Right atrium auricular region (tissue), 2 donors: Measurements from ENCODE around the gene SPINK2. TPM values are rescaled to one million over a fixed set of nuclear protein-coding genes. Genes with fewer than 3 reads are reported as not detected.

Source experiments
- DNase-seq: peaks from one replicate; pipeline ENCODE4 v3.0.0-alpha.2; 2019; ENCODE audit warnings: low spot score
- H3K27ac ChIP-seq, 2 donors: fragments of 200-600 bp; sonication (generic); 1 replicate in 1 of 2; 2 replicates in 1 of 2; pipeline ENCODE4 v1.5.1; 2016 to 2019
- H3K27me3 ChIP-seq, 2 donors: fragments of 200-600 bp; sonication (generic); one replicate each; pipeline versions ENCODE4 v1.5.1 to v1.6.0; 2017 to 2019
- H3K36me3 ChIP-seq: fragments of 200-600 bp; sonication (generic); one replicate; pipeline ENCODE4 v1.5.1; 2016
- H3K4me1 ChIP-seq, 2 donors: fragments of 200-600 bp; sonication (generic); one replicate each; pipeline versions ENCODE4 v1.5.1 to v1.6.0; 2017 to 2019
- H3K4me3 ChIP-seq, 2 donors: fragments of 200-600 bp; sonication (generic); 1 replicate in 1 of 2; 2 replicates in 1 of 2; pipeline ENCODE4 v1.5.1; 2017 to 2019; ENCODE audit warnings: mild to moderate bottlenecking in 1 of 2, moderate library complexity in 1 of 2
- H3K9me3 ChIP-seq, 2 donors: fragments of 200-600 bp; sonication (generic); one replicate each; pipeline ENCODE4 v1.5.1; 2019
- total RNA-seq, 2 donors: library from RNA; depleted of rRNA; stranded (reverse); fragments of >200 nt; gene quantifications; one replicate each; pipeline ENCODE4 v1.1.0, GENCODE V29; 2016
- TF ChIP-seq, protein P1 (sequence below), 2 donors: fragments of 200-600 bp; sonication (generic); IDR thresholded peaks; one replicate each; pipeline ENCODE4 v1.5.1; 2019; ENCODE audit warnings: antibody characterized with exemption in 2 of 2

Gene SPINK2
- total RNA-seq, 2 donors from 2014 or later, result 0.93 to 14.7 TPM

DNA sequence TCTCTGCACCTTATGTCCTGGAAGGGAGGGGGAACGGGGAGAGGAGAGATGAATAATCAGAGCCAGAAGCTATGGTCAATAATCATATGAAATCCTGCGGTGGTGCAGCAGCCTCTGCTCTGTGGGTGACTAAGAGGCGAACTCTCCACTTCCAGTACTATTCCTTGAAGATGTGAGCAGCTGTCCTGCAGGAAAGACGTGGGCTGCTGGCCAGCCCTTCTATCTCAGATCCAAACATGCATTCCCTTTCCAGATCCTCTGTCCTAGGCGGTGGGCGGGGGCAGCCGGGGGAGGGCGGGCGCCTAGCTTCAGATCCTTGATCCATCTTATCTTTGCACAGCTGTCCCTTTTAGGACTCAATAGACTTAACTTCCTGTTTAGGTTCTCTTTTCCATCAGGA is 34.5 kb downstream of the SPINK2 start:
- H3K4me3 ChIP-seq, result no peak overlapping the region
- TF ChIP-seq, protein P1, sequence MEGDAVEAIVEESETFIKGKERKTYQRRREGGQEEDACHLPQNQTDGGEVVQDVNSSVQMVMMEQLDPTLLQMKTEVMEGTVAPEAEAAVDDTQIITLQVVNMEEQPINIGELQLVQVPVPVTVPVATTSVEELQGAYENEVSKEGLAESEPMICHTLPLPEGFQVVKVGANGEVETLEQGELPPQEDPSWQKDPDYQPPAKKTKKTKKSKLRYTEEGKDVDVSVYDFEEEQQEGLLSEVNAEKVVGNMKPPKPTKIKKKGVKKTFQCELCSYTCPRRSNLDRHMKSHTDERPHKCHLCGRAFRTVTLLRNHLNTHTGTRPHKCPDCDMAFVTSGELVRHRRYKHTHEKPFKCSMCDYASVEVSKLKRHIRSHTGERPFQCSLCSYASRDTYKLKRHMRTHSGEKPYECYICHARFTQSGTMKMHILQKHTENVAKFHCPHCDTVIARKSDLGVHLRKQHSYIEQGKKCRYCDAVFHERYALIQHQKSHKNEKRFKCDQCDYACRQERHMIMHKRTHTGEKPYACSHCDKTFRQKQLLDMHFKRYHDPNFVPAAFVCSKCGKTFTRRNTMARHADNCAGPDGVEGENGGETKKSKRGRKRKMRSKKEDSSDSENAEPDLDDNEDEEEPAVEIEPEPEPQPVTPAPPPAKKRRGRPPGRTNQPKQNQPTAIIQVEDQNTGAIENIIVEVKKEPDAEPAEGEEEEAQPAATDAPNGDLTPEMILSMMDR (IDR thresholded peaks at IDR 0.05), result no peak
- H3K27me3 ChIP-seq, result no peaks in the 10 kb centered on the region
- H3K27ac ChIP-seq, result no peak overlapping the region
- peaks cover 0 to 14% of the 10 kb centered on the region in 2 donors for H3K4me1 ChIP-seq
- no peak for DNase-seq
- H3K36me3 ChIP-seq, result no peaks in the 10 kb centered on the region
- H3K9me3 ChIP-seq, result no peaks in the 10 kb centered on the region

DNA sequence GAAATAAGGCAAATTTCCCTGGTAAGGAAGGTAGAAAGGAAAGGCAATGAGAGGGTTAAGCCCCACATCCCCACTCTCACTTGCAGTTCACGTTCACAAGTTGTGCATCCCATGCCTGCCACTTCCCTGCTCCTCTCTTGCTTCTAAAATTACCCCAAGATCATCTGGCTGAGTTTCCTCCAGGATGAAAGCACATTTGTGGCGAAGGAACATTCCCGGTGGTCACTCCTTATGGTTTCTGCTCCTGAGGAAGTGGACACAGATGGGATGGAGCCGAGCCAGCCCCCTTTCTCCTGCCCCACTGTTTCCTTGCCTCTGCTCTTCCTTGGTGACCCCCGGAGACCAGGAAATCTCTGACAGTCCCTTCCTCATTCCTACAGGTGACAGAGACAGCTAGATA is 37.5 kb downstream of the SPINK2 start:
- Histone ChIP-seq H3K9me3 (no peaks in the 10 kb centered on the region), H3K4me1 (peaks cover 0 to 14% of the 10 kb centered on the region in 2 donors), H3K4me3 (no peak overlapping the region), H3K36me3 (no peaks in the 10 kb centered on the region), H3K27ac (no peak overlapping the region), H3K27me3 (no peaks in the 10 kb centered on the region)
- TF ChIP-seq, protein P1 (IDR thresholded peaks at IDR 0.05), result no peak
- no peak for DNase-seq

DNA sequence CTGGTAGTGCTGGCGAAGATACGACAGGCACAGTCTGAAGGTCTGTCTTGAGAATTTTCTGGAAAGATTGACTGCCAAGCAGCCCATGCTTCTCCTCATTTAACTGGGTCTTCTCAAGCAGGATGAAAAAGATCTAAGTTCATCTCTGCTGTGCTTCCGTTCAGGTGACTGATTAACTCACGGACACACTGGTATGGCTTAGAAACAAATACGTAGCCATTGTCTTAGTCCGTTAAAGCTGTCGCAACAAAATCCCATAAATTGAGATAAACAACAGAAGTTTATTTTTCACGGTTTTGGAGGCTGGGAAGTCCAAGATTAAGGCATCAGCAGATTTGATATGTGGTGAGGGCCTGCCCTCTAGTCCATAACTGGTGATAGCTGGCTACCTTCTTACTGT is 39.5 kb downstream of the SPINK2 start:
- peaks cover 0 to 6% of the 10 kb centered on the region in 2 donors for H3K4me1 ChIP-seq
- H3K36me3 ChIP-seq, result no peaks in the 10 kb centered on the region
- H3K27me3 ChIP-seq, result no peaks in the 10 kb centered on the region
- H3K4me3 ChIP-seq, result no peak overlapping the region
- H3K9me3 ChIP-seq, result no peaks in the 10 kb centered on the region
- H3K27ac ChIP-seq, result no peak overlapping the region
- TF ChIP-seq, protein P1 (IDR thresholded peaks at IDR 0.05), result no peak
- no peak for DNase-seq

DNA sequence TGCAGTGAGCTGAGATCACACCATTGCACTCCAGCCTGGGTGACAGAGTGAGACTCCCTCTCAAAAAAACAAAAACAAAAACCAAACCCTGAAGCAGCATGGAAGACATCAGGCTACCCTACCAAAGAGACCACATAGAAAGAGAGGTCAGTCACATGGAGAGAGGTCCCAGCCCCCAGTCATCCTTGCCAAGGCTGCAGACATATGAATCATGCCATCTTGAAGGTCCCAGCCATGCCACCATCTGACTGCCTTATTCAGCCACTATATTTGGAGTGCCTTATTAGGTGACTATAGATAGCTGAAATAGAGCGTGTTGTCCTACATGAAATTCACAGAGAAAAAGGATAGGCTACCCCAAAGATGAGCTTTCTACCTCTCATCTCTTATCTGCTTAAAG is 48.2 kb downstream of the SPINK2 start:
- TF ChIP-seq, protein P1 (IDR thresholded peaks at IDR 0.05), result no peak
- no peaks in the 10 kb centered on the region for H3K4me1 ChIP-seq
- H3K27me3 ChIP-seq, result no peaks in the 10 kb centered on the region
- H3K36me3 ChIP-seq, result no peaks in the 10 kb centered on the region
- H3K27ac ChIP-seq, result no peak overlapping the region
- no peak overlapping the region for H3K4me3 ChIP-seq
- no peak for DNase-seq
- H3K9me3 ChIP-seq, result no peaks in the 10 kb centered on the region

DNA sequence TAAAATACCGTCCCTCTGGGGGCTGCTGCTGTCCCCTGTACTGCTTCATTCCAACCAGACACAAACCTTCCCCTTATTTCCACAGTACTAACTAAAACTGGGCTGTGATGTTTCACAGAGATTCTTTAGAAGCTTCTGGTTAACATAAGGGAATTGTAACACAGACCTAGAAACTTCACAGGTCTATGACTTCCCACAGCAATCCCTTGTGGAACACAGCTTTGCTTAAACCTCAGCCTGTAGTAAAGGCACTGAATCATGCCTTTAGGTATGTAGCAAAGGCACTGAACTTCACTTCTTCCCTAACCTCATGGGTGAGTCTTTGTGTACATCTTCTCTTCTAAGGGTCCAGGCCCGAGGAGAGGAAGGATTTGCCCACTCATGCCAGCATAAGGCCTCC is 49.4 kb downstream of the SPINK2 start:
- no peaks in the 10 kb centered on the region for H3K36me3 ChIP-seq
- no peaks in the 10 kb centered on the region for H3K9me3 ChIP-seq
- no peak overlapping the region for H3K4me3 ChIP-seq
- no peaks in the 10 kb centered on the region for H3K27me3 ChIP-seq
- H3K27ac ChIP-seq, result no peak overlapping the region
- DNase-seq, result no peak
- TF ChIP-seq, protein P1 (IDR thresholded peaks at IDR 0.05), result no peak
- H3K4me1 ChIP-seq, result no peaks in the 10 kb centered on the region

DNA sequence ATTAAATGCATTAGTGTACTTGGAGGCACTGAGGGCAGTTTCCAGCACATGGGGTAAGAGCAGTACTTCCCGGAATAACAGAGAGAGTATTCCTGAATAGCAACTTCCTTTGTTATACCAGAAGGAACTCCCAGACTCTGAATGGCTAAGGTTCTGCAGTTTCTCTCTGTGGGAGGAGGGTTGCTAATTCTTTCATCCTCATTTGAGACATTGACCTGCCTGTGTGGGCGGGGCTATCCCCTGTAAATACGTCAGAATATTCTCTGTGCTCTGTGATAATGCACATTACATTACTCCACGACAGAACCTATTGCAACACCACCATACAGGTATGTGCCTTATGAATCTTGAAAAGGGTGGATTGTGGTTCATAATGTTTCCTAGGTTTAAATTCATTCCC is 52.7 kb downstream of the SPINK2 start:
- Histone ChIP-seq H3K4me3 (no peak overlapping the region), H3K27me3 (no peaks in the 10 kb centered on the region), H3K4me1 (no peaks in the 10 kb centered on the region), H3K36me3 (no peaks in the 10 kb centered on the region), H3K27ac (no peak overlapping the region), H3K9me3 (no peaks in the 10 kb centered on the region)
- no peak for DNase-seq
- TF ChIP-seq, protein P1 (IDR thresholded peaks at IDR 0.05), result no peak
